Dendritic cell treated with granulocyte-macrophage colony-stimulating factor and Interleukin-4, amounts not matched to agents 40 ng/mL and 50 ng/mL, for 4 days (primary cell): ENCODE data around the gene EPHA1.

Experiments used
- H3K27ac Mint-ChIP-seq: one replicate; pipeline ENCODE4 v1.8.0; 2022; ENCODE audit warnings: mild to moderate bottlenecking, mixed read lengths
- H3K27me3 Mint-ChIP-seq: one replicate; pipeline ENCODE4 v1.8.0; 2022; ENCODE audit warnings: mild to moderate bottlenecking, mixed read lengths
- H3K36me3 Mint-ChIP-seq: one replicate; pipeline ENCODE4 v1.8.0; 2022; ENCODE audit warnings: low read depth, mixed read lengths
- H3K4me1 Mint-ChIP-seq: one replicate; pipeline ENCODE4 v1.8.0; 2022; ENCODE audit warnings: low read depth, mixed read lengths
- H3K4me3 Mint-ChIP-seq: one replicate; pipeline ENCODE4 v1.8.0; 2022; ENCODE audit warnings: mild to moderate bottlenecking, moderate library complexity, mixed read lengths
- H3K9me3 Mint-ChIP-seq: one replicate; pipeline ENCODE4 v1.8.0; 2022; ENCODE audit warnings: mixed read lengths
- intact Hi-C: fragments of 100-400 bp; cut with micrococcal nuclease; formaldehyde crosslinking; loops from one replicate; pipeline ENCODE4 v1.15.0; 2022

Gene EPHA1

DNA sequence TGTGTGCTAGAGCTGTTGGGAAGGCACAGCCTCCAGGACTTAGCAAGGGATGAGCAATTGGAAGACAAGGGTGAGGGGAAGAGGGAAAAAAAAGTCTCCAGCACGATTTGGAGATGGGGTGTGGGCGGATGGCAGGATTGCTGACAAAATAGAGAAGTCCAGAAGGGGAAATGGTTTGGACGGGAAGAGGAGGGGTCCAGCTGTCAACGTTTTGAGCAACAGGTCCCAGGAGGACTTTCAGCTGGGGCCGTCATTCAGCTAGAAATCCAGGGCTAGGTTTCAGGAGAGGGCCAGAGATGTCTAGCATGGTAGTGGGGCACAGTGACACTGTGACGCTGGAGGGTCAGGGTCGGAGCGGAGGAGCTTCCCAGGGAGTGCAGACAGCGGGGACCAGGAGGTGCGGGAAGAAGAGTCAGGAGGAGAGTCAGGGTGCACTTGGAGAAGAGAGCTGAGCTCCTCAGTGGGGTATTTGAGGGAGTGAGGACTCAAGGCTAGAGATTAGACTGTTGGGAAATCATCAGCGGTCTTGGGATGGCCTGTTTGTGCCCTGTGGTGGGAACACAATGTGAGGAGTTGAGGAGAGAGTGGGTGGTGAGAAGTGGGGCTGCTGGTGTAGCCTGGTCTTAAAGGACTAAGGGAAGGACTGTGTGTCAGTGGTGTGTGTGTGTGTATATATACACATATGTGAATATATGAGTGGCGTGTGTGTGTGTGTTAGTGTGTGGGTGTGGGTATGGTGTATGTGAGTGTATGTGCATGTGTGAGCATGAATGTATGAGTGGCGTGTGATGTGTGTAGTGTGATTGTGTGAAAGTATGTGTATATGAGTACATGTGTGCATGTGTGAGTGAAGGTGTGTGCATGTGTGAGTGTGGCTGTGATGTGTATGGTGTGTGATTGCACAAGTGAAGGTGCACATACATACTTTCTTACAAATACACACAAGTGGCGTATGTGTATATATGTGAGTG, 23.7 kb downstream of the EPHA1 start:
- Mint-ChIP-seq H3K4me3 (no peak overlapping the region), H3K27ac (no peak overlapping the region), H3K27me3 (no peaks in the 10 kb centered on the region), H3K36me3 (no peaks in the 10 kb centered on the region), H3K4me1 (peaks cover 32% of the 10 kb centered on the region), H3K9me3 (no peaks in the 10 kb centered on the region)
- intact Hi-C loops = no loop called here

DNA sequence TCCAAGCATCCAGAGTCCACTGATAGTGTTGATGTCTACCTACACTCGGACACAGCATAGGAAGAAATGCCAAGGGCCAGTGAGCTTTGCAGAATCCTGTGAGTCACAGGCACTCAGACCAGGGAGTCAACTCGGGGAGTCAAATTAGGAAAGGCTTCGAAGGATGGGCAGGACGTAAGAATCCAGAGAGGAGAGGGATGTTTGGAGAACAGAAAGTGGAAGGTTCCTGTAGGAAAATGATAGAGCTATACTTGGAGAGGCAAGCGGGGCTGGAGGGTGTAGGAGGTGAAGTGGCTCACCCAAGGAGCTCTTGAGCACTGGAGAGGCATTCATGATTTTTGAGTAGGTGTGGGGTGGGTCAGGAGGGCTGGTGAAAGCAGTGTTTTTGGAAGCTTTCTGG, 24.5 kb downstream of the EPHA1 start:
- Mint-ChIP-seq H3K9me3 (no peaks in the 10 kb centered on the region), H3K36me3 (no peaks in the 10 kb centered on the region), H3K4me3 (no peak overlapping the region), H3K27me3 (no peaks in the 10 kb centered on the region), H3K4me1 (peaks cover 32% of the 10 kb centered on the region), H3K27ac (no peak overlapping the region)
- intact Hi-C loops = no loop called here

DNA sequence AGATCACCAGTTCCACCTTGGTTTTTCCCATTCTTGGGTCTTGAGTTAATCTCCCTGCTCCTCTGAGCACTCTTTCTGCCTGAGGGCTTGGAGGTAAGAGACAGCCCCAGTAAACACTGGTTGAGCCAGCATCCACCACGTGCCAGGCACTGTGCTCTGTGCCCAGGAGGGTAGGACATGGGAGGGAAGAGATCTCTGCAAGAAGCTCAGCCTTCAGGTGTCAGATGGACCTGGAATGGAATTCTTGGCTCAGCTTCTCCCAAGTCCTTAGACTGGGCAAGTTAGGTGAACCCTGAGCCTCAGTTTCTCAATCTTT, 25.1 kb downstream of the EPHA1 start:
- Mint-ChIP-seq H3K4me1 (peaks cover 36% of the 10 kb centered on the region), H3K27ac (peak overlapping the region; percentile 93), H3K9me3 (no peaks in the 10 kb centered on the region), H3K36me3 (no peaks in the 10 kb centered on the region), H3K4me3 (no peak overlapping the region), H3K27me3 (no peaks in the 10 kb centered on the region)
- intact Hi-C loops = no loop called here

DNA sequence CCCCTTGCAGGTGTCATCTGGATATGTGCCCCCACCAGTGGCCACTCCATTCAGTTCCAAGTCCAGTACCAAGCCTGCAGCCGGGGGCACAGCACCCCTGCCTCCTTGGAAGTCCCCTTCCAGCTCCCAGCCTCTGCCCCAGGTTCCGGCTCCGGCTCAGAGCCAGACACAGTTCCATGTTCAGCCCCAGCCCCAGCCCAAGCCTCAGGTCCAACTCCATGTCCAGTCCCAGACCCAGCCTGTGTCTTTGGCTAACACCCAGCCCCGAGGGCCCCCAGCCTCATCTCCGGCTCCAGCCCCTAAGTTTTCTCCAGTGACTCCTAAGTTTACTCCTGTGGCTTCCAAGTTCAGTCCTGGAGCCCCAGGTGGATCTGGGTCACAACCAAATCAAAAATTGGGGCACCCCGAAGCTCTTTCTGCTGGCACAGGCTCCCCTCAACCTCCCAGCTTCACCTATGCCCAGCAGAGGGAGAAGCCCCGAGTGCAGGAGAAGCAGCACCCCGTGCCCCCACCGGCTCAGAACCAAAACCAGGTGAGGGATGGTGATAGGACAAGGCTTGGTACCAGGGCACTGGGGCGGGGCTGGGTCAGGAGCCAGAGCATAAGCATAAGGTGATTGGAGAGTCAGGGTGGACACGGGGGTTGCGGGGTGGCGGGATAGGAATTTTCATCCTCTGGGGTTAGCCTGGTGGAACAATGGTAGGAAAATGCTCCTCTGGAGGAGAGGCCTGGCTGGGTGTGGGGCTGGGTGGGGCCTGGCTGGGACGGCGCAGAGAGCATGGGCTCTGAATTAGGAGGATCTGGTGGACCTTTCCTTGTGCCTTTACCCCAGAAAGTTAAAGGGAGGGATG, 25.6 kb downstream of the EPHA1 start:
- Mint-ChIP-seq H3K9me3 (no peaks in the 10 kb centered on the region), H3K27me3 (no peaks in the 10 kb centered on the region), H3K27ac (peak overlapping the region; percentile 93), H3K4me3 (no peak overlapping the region), H3K36me3 (no peaks in the 10 kb centered on the region), H3K4me1 (peaks cover 36% of the 10 kb centered on the region)
- intact Hi-C loops = no loop called here

DNA sequence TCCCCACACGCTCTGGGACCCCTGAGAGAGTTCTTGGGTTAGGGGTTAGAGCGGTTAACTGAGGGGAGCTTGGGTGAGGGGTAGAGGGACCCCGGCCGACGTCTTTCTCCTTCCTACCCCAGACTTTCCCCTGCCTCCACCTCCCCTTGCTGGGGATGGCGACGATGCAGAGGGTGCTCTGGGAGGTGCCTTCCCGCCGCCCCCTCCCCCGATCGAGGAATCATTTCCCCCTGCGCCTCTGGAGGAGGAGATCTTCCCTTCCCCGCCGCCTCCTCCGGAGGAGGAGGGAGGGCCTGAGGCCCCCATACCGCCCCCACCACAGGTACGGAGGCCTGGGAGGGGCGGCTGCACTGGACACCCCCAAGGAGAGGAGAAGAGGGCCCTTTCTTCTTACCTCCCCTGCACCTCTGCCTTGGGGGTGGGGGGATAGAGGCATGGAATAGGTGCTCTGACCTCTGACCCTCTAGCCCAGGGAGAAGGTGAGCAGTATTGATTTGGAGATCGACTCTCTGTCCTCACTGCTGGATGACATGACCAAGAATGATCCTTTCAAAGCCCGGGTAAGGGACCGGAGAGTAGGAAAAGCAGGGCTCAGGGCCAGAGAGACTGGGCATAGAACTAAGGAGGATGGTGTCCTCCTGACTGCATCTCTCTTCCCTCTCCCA, 26.4 kb downstream of the EPHA1 start:
- Mint-ChIP-seq H3K4me3 (no peak overlapping the region), H3K9me3 (no peaks in the 10 kb centered on the region), H3K27me3 (no peaks in the 10 kb centered on the region), H3K36me3 (no peaks in the 10 kb centered on the region), H3K27ac (peak overlapping the region; percentile 93), H3K4me1 (peaks cover 35% of the 10 kb centered on the region)
- intact Hi-C loops = no loop called here

DNA sequence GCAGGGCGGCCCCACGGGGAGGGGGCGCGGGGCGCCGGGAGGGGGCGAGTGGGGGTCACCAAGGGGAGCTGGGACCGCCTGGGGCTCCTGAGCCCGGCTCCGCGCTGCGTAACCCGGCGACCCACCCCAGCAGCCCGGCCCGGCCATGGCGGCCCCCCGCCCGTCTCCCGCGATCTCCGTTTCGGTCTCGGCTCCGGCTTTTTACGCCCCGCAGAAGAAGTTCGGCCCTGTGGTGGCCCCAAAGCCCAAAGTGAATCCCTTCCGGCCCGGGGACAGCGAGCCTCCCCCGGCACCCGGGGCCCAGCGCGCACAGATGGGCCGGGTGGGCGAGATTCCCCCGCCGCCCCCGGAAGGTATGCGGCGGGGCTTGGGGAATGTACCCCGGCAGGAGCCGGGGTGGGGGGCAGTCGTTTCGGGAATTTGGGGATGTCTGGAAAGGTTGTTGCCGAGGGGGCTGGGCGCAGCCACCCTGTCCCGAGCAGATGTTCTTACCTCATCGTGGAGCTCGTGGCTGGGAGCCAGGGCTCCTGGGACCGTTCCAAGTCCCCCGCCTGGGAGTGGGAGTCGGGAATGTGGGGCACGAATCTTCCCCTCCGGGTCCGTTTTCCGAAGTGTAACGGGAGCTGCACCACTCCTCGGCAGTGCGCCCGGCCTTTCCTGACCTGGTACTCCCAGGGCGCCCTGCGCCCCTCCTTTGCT, 27.1 kb downstream of the EPHA1 start:
- Mint-ChIP-seq H3K36me3 (no peaks in the 10 kb centered on the region), H3K9me3 (no peaks in the 10 kb centered on the region), H3K27ac (peak overlapping the region; percentile 93), H3K4me1 (peaks cover 41% of the 10 kb centered on the region), H3K27me3 (no peaks in the 10 kb centered on the region), H3K4me3 (no peak overlapping the region)
- intact Hi-C loops = loop anchor here (2.0 kb wide), 2 partner anchors 29 to 141 kb away; no protein-coding TSS in a partner anchor

DNA sequence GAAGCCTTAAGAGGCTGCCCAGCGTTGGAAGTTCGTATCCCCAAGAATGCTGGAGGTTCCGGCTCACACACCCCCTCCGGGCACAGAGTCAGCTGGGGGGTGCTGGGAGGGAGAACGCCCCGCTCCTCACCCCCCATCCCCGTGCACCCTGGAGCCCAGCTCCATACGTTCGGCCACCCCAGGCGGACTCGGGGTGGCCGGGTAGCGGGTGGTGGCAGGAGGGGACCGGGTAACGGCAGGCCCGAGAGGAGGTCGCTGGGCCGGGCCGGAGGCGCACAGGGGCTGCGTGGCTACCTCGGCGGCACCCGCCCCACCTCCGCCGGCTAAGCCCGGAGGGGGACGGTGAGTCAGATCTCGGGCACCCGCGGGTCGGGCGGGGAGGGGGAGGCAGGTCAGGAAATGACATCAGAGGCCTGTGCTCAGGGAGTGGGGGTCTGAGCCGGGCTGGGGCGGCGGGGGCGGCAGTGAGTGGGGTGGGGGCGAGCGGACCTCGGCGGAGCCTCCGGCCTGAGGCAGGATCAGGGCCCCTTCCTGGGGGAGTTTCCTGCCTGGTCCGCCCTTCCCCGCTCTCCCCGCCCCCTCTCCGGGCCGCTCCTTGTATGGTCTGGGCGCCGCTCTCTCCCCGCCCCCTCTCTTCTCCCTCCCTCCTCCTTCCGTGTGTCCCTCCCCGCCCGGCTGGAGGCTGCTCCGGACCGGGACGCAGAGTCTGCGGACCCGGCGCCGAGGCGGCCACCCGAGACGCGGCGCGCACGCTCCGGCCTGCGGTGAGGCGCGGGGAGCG, 27.8 kb downstream of the EPHA1 start, which contains the start of gene ZYX:
Gene ZYX, plus strand, starts transcription at position 700 of the 781 bp plus-strand sequence. CDS start 227 bp downstream, outside the sequence.
- peaks cover 49% of the 10 kb centered on the region for H3K4me1 Mint-ChIP-seq
- peak within 1 kb of the TSS; percentile 93 for H3K27ac Mint-ChIP-seq
- no peak within 1 kb of the TSS for H3K4me3 Mint-ChIP-seq
- H3K36me3 Mint-ChIP-seq = no peaks in the 10 kb centered on the region
- intact Hi-C loops = loop anchor here (2.0 kb wide), 2 partner anchors 30 to 140 kb away; no protein-coding TSS in a partner anchor
- no peaks in the 10 kb centered on the region for H3K27me3 Mint-ChIP-seq
- H3K9me3 Mint-ChIP-seq = no peaks in the 10 kb centered on the region

DNA sequence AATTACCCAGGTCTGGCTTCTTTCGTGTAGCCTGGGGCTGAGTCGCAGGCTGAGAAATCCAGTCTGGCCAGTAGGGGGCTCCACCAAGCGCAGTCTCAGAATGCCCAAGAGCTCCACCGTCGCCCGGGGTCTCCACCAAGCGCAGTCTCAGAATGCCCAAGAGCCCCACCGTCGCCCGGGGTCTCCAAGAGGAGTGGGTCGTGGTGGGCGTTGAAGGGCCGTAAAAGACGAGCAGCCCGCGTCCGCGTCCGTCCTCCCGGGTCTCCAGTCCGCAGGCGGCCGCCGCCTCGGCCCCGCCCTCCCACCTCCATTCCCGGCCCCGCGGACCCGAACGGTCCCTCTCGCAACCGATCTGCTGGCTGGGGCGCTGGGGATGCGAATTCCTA, 28.4 kb downstream of the EPHA1 start:
- intact Hi-C loops = loop anchor here (2.0 kb wide), 2 partner anchors 31 to 139 kb away; no protein-coding TSS in a partner anchor
- no peaks in the 10 kb centered on the region for H3K9me3 Mint-ChIP-seq
- H3K27me3 Mint-ChIP-seq = no peaks in the 10 kb centered on the region
- H3K27ac Mint-ChIP-seq = peak overlapping the region; percentile 93
- no peaks in the 10 kb centered on the region for H3K36me3 Mint-ChIP-seq
- H3K4me3 Mint-ChIP-seq = no peak overlapping the region
- peaks cover 55% of the 10 kb centered on the region for H3K4me1 Mint-ChIP-seq

DNA sequence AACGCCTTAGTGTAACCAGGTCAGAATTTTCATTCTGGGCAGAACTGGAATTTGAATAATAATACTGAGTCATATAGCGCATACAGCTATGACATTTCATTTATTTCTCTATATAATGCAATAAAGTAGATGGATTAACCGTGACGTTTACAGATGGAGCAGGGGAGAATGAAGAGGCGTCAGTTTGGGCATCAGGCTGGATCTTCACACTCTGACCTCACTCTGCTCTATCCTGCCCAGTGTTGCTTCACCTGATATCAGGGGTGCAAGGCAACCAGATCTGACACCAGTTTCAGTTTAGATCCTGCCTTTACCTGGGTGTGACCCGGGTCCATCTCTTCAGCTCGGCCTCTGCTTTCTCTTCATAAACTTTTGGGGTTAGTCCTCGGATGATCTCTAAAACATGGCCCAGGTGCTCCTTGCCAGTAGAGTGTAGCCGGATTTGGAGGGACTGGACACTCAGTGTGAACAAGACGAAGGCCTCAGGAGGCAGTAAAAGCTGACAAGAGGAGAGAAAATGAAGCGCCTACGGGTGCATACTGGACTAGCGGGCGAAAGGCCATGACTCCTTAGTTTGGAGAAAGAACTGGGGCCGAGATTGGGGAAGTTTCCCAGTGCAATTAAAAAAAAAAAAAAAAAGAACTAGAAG, 28.9 kb downstream of the EPHA1 start:
- no peaks in the 10 kb centered on the region for H3K36me3 Mint-ChIP-seq
- H3K27me3 Mint-ChIP-seq = no peaks in the 10 kb centered on the region
- H3K4me3 Mint-ChIP-seq = no peak overlapping the region
- peaks cover 60% of the 10 kb centered on the region for H3K4me1 Mint-ChIP-seq
- H3K9me3 Mint-ChIP-seq = no peaks in the 10 kb centered on the region
- intact Hi-C loops = loop anchor here (2.0 kb wide), 2 partner anchors 31 to 139 kb away; no protein-coding TSS in a partner anchor
- H3K27ac Mint-ChIP-seq = peak overlapping the region; percentile 93

DNA sequence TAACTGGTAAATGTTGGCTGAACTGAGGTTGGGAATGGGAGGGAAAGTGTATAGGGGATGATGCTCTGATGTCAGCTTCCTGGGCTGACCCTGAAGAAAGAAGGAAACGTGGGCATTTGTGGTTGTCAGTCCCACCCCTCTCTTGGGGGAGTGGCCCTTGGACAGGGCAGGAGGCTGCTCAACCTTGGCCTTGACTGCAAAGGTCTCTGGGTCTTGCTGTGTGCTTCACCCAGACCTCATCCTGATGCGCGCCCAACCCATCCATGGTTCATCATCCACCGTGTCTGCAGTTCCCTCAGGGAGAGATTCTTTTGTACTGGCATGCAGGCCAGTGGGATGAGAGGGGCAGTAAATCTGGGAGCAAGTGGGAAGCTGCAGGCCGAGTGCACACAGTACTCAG, 32.3 kb downstream of the EPHA1 start:
- Mint-ChIP-seq H3K27me3 (no peaks in the 10 kb centered on the region), H3K27ac (peak overlapping the region; percentile 39), H3K4me1 (peaks cover 76% of the 10 kb centered on the region), H3K9me3 (no peaks in the 10 kb centered on the region), H3K36me3 (no peaks in the 10 kb centered on the region), H3K4me3 (no peak overlapping the region)
- intact Hi-C loops = no loop called here

DNA sequence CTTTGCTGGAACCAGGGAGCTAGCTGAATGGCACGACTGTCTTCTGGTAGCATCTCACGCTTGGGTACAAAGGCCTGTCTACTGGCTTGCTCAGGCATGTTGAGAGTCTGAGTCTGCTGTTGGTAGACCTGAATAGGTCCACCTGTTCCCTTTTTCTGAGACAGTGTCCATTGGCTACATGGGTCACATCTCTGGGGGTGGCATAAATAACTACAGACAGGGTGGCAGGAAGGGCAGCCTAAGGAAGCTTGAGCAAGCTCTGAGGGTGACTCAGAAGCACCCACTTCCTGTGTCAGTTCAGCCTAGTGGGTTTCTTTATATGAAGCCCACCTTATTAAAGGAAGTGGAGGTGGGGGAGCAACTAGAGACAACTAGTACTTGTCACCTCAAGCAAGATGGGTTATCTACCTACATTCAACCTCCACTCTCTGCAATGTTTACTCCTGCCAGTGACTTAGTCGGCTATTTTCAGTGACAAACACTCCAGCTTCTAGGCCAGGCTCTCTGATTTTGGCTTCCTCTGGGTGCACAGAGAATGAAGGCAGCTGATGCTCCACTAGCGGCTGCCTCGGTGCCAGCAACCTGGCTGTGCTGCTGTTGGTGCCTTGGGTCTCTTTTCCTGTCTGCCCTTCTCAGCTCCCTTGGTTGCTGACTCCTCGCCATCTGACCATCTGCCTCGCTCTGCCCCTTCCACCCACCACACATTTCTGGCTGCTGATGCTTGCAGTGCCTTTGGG, 33.2 kb downstream of the EPHA1 start:
- intact Hi-C loops = no loop called here

DNA sequence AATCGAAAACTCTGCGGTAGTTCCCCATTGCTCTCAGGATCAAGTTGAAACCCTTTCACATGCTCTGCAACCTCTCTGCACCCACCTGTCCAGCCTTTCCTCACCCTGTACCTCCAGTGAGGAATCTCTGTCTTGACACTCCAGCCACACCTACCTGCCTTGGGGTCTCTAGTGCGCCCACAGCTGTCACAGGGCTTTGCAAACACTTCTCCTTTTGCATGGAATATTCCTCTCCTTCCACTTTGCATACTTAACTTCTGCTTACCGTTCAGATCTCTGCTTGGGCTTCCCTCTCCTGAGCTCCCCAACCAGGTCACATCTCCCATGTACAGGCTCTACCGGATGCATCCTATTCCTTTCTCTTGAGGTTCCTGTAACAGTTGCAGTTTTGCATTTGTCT, 34.1 kb downstream of the EPHA1 start:
- Mint-ChIP-seq H3K4me1 (peaks cover 72% of the 10 kb centered on the region), H3K27me3 (no peaks in the 10 kb centered on the region), H3K36me3 (no peaks in the 10 kb centered on the region), H3K9me3 (no peaks in the 10 kb centered on the region), H3K4me3 (peak overlapping the region; percentile 25), H3K27ac (peak overlapping the region; percentile 39)
- intact Hi-C loops = loop anchor here (5.0 kb wide), 1 partner anchor 62 kb away; no protein-coding TSS in a partner anchor

More for the DNA sequence above, 33.2 kb downstream of the EPHA1 start:
- H3K4me3 Mint-ChIP-seq = no peak overlapping the region
- H3K27ac Mint-ChIP-seq = peak overlapping the region; percentile 39
- H3K9me3 Mint-ChIP-seq = no peaks in the 10 kb centered on the region
- peaks cover 76% of the 10 kb centered on the region for H3K4me1 Mint-ChIP-seq
- H3K36me3 Mint-ChIP-seq = no peaks in the 10 kb centered on the region
- H3K27me3 Mint-ChIP-seq = no peaks in the 10 kb centered on the region
